HG02840 (cell line): ENCODE results near the gene AADACL2.
"Not testable (repeated sequence)": the region's sequence is repeated elsewhere in the genome, so short reads cannot be mapped to it uniquely, and the experiment has no call there.

Experiments
- ATAC-seq: cut with Tn5 transposase; IDR thresholded peaks from one replicate; pipeline ENCODE4 v1.9.1; 2021; ENCODE audit warnings: mild to moderate bottlenecking, moderate library complexity, moderate number of reproducible peaks; ENCODE audit not compliant: unreplicated experiment, low FRiP score

The AADACL2 gene

GRCh38 chr3:151764699-151765098 lies 31.0 kb downstream of the AADACL2 start:
- ATAC-seq: not testable (repeated sequence)

GRCh38 chr3:151765685-151766084 lies 32.0 kb downstream of the AADACL2 start:
- no peak for ATAC-seq

- no peak for ATAC-seq
Measured at GRCh38 chr3:151766454-151766853, 32.7 kb downstream of the AADACL2 start.

GRCh38 chr3:151768393-151768930 lies 34.7 kb downstream of the AADACL2 start:
- ATAC-seq: no peak

- no peak for ATAC-seq
Measured at GRCh38 chr3:151769175-151769574, 35.4 kb downstream of the AADACL2 start.

- ATAC-seq: no peak
Measured at GRCh38 chr3:151770956-151771355, 37.2 kb downstream of the AADACL2 start.

- ATAC-seq: no peak
Measured at GRCh38 chr3:151772825-151773480, 39.2 kb downstream of the AADACL2 start.

GRCh38 chr3:151774235-151774634 lies 40.5 kb downstream of the AADACL2 start:
- no peak for ATAC-seq

GRCh38 chr3:151774910-151775309 lies 41.2 kb downstream of the AADACL2 start:
- no peak for ATAC-seq

GRCh38 chr3:151775314-151776258 lies 41.9 kb downstream of the AADACL2 start:
- no peak for ATAC-seq

- ATAC-seq: no peak
Measured at GRCh38 chr3:151776259-151776740, 42.6 kb downstream of the AADACL2 start.

GRCh38 chr3:151777880-151778279 lies 44.2 kb downstream of the AADACL2 start:
- no peak for ATAC-seq

GRCh38 chr3:151787626-151788025 lies 53.9 kb downstream of the AADACL2 start:
- ATAC-seq: no peak

GRCh38 chr3:151788401-151788800 lies 54.7 kb downstream of the AADACL2 start:
- ATAC-seq: no peak

- ATAC-seq: no peak
Measured at GRCh38 chr3:151789853-151790463, 56.2 kb downstream of the AADACL2 start.

GRCh38 chr3:151790763-151791162 lies 57.0 kb downstream of the AADACL2 start:
- ATAC-seq: not testable (repeated sequence)

GRCh38 chr3:151792411-151792810 lies 58.7 kb downstream of the AADACL2 start:
- ATAC-seq: no peak

- no peak for ATAC-seq
Measured at GRCh38 chr3:151793636-151794035, 59.9 kb downstream of the AADACL2 start.

- no peak for ATAC-seq
Measured at GRCh38 chr3:151794080-151794479, 60.4 kb downstream of the AADACL2 start.

- no peak for ATAC-seq
Measured at GRCh38 chr3:151795276-151795675, 61.5 kb downstream of the AADACL2 start.
